Upper lobe of left lung (tissue), 4 donors: ENCODE data around the gene CA10.

Experiments
- CTCF ChIP-seq, 6 experiments: fragments of 450-650 bp in 4 of 6; fragments of 200-600 bp in 2 of 6; sonication (generic) in 2 of 6; IDR thresholded peaks; one replicate each; pipeline ENCODE4 v1.5.1; 2016 to 2019; ENCODE audit warnings: antibody characterized with exemption in 6 of 6
- POLR2AphosphoS5 ChIP-seq, 2 donors: sonication (generic); formaldehyde crosslinking; IDR thresholded peaks; one replicate each; pipeline ENCODE4 v1.5.1; 2017; ENCODE audit warnings: antibody characterized with exemption in 2 of 2

DNA sequence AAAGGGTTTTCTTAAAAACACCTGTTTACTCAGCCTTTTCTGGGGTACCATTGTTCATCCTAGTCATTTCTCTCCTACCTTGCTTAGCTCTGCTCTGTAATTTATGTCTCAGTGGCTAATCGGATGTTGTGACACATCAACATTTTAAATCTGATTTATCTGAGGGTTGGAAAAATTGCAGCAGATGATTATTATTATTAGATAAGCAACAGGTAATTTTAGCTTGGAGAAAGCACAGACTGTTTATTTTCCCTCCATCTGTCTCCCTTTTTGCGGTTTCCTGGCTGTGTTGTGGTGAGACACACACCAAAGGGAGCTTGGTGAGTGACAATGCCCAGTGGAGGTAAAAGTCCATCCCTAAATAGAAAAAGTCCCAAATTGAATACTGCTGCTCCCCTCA lies 508.3 kb downstream of the CA10 start:
- TF ChIP-seq POLR2AphosphoS5 (IDR thresholded peaks at IDR 0.05) = no peak
- no peak for TF ChIP-seq CTCF (IDR thresholded peaks at IDR 0.05)
